Hepatic stellate cell (primary cell): ENCODE measurements around the gene KCMF1.

Experiments used
- DNase-seq: peaks from one replicate; pipeline ENCODE4 v3.0.0; 2011; ENCODE audit warnings: low spot score

The KCMF1 gene

GRCh38 chr2:84956334-84957297 is 14.3 kb upstream of the KCMF1 start:
- no peak for DNase-seq

GRCh38 chr2:84957771-84958134 is 13.2 kb upstream of the KCMF1 start:
- no peak for DNase-seq

DNA sequence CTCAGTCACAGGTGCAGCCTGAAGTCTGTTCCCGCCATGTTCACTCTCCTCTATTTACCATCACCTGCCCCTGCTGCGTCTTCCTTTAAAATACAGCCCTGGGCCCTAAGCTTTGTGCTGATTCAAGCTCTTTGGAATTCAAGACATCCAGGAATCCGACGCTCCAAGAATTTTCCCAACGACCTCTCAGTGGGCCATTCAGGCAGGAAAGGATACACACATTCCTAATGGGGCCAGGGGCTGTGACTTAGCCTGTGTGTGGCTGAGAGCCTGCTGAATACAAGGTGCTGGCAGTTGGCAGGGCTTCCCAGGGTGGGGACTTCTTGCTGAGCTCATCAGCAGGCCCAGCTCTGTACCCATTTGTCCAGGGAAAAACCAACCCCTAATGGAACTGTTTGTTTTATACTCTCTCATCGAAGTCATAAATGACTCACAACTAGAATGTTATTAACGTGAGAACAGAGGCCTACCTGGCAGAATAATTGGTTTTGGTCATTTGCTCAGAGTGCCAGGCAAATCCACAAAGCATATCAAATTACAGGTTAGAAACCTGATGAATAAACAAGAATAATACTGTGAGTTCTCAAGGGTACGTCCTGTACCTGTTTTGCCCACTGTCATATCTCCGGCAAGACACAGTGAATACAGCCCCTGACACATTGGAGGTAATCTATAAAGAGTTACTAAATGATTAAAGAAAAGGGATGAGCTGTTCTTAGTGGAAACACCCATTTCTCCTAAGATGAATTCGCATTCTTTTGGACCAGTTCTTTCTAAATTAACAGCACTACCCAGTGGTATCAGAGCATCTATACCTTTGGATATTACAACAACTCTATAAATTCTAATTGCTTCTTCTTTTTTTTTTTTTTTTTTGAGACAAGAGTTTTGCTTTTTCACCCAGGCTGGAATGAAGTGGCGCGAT is 12.6 kb upstream of the KCMF1 start:
- peak; percentile 80 for DNase-seq

GRCh38 chr2:84959095-84959565 is 11.8 kb upstream of the KCMF1 start:
- DNase-seq = peak; percentile 68

GRCh38 chr2:84959566-84960506 is 11.1 kb upstream of the KCMF1 start:
- DNase-seq = no peak

DNA sequence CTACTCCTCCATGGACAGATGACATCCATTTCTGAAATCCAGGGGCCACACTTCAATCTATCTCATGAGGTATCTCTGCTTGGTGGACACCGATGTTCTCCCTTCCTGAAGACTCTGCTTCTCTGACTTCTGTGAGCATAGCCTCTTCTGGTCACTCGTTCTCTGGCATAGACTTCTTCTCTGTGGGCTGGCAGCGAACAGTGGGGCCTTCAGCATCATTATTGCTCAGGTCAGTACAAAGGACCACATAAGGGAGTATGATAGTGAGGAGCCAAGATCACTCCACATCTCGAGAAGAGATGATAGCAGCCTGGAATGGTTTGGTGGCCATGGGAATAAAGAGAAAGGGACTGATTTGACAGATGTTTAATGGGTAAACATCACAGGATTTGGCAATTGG is 8.0 kb upstream of the KCMF1 start:
- no peak for DNase-seq

- DNase-seq = no peak
Measured at GRCh38 chr2:84963323-84963691, 7.7 kb upstream of the KCMF1 start.

DNA sequence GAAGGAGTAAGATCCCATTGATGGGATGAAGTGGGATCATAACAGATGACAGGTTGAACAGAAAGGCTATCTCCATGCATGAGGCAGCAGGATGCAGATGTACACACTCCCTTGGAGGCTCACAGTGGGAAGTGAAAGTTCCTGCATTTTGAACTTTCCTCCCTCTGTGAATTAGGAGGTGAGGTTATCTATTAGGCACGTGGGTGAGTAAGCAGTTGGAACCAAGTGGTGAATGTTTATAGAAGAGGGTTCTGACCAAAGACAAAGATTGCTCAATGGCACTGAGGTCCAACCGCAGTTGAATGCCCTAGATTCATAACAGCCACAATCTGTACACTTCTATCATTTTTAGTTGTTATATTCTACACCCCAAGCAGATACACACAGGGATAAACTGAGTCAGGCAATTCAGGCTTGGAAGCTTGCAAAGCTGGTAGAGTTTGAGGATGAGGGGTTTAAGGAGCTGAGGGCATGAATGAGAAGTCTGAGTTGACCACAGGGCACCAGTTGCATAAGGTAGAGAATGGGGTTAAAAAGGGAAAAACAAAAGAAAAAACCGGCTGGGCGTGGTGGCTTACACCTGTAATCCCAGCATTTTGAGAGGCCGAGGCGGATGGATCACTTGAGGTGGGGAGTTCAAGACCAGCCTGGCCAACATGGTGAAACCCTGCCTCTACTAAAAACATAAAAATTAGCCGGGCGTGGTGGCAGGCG is 7.1 kb upstream of the KCMF1 start:
- DNase-seq = peak; percentile 56

DNA sequence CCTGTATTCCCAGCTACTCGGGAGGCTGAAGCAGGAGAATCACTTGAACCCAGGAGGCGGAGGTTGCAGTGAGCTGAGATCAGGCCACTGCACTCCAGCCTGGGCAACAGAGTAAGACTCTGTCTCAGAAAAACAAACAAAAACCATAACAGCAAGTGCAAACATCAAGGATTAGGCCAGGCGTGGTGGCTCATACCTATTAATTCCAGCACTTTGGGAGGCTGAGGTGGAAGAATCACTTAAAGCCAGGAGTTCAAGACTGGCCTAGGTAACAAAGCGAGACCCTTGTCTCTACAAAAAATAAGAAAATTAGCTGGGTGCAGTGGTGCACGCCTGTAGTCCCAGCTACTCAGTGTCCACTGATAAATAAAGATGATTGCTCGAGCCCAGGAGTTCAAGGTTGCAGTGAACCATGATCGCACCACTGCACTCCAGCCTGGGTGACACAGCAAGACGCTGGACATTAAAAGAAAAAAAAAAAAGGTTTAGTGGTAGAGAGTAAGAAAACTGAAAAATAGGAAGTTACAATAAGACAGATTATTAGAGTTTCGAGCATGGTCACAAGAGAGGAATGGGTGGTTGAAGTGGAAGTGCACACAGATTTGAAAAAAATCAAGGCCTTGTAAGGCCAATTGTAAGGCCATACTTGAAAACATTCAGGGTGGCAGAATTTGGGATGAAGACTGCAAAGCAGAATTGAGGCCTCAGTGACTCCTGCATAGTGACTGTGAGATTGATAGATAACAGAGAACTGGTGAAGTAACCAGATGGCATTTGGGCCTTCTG is 6.4 kb upstream of the KCMF1 start:
- no peak for DNase-seq

DNA sequence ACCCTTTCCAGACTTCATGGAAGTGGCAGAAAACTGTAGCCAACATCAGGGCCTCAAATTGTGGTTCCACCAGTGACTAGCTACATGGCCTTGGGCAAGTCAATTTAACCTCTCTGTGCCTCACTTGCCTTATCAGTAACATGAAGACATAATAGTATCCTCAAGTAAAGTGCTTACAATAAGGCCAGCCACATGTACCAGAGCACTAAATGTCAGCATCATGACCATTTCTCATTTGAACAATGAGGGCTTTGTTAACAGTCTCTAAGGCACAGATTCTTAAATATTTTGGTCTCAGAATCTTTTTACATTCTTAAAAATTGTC is 5.8 kb upstream of the KCMF1 start:
- DNase-seq = no peak

DNA sequence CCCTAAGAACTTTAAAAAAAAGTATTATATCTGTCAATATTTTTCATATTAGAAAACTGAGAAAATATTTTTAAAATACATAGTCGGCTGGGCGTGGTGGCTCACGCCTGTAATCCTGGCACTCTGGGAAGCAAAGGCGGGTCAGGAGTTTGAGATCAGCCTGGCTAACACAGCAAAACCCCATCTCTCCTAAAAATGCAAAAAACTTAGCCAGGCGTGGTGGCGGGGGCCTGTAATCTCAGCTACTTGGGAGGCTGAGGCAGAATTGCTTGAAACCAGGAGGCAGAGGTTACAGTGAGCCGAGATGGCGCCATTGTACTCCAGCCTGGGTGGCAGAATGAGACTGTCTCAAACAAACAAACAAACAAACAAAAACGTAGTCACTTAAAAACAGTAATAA is 5.1 kb upstream of the KCMF1 start:
- no peak for DNase-seq

DNA sequence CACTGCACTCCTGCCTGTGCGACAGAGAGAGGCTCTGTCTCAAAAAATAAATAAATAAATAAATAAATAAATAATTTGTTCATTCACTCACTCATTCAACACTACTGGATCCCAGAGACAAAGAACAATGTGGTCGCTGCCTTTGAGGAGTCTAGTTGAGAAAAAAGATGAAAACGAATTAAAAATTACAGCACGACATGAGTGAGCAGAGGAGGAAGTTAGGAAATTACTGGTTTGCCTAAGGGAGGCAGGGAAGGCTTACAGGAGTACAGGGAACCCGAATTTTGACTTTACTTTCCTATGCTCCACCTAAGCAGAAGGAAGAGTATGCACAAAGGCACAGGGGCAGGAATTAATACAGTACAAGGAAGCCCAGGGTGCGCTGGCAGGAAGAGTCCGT is 4.2 kb upstream of the KCMF1 start:
- no peak for DNase-seq

DNA sequence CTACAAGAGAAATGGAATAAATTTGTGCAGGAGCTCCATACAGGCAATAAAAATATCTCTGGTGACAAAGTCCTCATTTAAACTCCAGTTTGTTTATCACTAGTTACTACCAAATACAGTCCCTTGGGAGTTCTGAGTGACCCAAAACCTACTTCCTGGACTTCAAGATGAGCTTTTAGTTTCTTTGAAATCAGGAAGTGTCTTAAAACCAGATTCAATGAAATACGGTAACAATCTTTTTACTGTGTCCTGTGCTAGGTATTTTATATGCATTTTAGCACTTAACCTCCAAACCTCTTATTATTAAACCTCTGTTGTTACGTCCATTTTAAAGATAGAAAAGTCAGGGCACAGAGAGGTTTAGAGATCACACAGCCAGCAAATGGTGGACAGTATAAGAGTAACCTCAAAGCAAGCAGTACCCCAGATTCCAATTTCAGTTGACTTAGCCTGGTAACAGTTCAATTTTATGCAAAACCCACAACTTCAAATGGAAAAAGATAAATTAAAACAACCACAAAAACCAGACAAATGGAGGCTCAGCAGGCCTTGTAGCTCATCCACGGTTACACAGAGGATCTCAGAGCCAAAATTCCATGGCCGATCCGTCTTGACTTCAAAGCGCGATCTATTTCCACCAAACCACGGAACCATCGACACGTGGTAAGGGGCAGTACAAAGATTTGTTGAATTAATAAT is 1.3 kb upstream of the KCMF1 start:
- peak; percentile 28 for DNase-seq

DNA sequence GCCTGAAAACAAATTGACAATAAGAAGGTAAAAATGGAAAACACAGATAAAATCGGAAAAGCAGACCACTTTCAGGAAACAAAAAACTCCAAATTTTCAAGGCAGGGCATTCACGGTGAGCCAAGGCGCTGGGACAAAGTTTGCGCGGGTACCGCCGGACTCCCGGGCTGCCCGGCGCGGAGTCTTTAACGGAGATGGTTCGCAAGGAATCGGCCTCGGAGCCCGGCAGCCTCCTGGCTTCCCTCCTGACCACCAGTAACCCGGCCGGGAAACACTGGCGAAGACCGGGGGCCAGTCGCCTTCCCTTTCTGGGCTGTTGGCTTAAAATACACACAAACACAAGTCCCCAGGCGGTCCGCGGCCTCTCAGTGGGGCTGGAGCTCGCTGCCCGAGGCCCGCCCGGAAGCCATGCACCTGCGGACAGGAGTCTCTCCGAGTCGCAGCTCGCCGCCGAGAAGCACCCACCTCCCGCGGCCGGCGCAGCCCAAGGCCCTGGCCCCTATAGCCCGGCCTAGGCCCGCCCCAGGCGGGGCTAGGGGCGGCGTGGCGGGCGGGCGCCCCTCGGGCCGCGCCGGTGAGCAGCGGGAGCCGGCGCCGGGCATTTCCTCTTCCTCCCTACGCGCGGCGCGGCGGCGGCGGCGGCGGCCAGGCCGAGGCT is 622 bp upstream of the KCMF1 start:
- peak; percentile 54 for DNase-seq

- DNase-seq = peak; percentile 65
Measured at GRCh38 chr2:84971510-84972206, 697 bp downstream of the KCMF1 start.

- peak; percentile 27 for DNase-seq
Measured at GRCh38 chr2:84972207-84972783, 1.3 kb downstream of the KCMF1 start.

DNA sequence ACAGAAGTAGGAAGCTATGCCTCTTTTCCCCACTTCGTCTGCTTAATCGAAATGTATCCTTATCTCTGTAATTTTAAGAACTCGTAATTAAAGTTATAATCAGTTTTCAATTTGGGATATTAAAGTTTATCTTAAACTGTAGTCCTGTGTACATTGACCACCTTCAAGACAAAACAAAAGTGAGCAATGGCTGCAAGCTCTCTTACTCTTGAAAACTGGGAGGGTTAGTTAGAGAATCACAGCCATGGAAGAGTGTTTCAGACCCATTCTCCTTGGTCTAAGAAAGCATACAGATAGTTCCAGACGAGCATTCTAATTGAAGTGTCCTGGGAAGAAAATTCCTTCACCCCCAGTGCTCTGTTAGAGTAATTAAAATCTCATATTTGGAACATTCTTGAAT is 2.0 kb downstream of the KCMF1 start:
- peak; percentile 17 for DNase-seq
